ENCODE results near the gene DIS3L2. TPM values are rescaled to one million over a fixed set of nuclear protein-coding genes. Genes with fewer than 3 reads are reported as not detected.

The DIS3L2 gene
- total RNA-seq, 1 donor from 2014 or later: 17.0 TPM

GRCh38 chr2:232073026-232073425 is 111.5 kb downstream of the DIS3L2 start:
- no peak for DNase-seq
- intact Hi-C loops (cut with micrococcal nuclease): no loop called here
- no peaks in the 10 kb centered on the region for H3K36me3 ChIP-seq
- H3K27me3 ChIP-seq (ENCODE audit: low read depth): no peaks in the 10 kb centered on the region
- no peak overlapping the region for H3K4me3 ChIP-seq
- peaks cover 36% of the 10 kb centered on the region for H3K4me1 ChIP-seq
- no peak for TF ChIP-seq CTCF (IDR thresholded peaks at IDR 0.05; ENCODE audit: borderline replicate concordance)
- H3K27ac ChIP-seq (replicated peaks): no peak overlapping the region
- H3K9me3 ChIP-seq (replicated peaks): no peaks in the 10 kb centered on the region

DNA sequence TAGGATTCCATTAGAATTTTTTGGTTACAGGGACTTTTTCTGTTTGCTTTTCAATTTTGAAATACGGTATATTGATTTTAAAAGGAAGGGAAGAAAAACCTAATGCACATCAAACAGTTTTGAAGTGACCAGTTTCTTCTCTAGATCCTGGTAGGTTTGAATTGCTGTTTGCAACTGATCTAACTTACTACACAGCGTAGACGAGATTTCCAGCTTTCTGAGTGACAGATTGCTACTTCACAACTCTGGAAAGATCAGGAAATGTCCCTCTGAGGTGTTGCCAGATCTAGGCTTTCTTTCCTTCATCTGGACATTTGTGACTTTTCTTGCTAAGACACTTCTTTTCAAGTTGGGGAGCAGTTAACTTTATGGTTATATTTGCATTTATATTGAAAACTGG is 112.2 kb downstream of the DIS3L2 start:
- no peaks in the 10 kb centered on the region for H3K36me3 ChIP-seq
- no peak for TF ChIP-seq CTCF (IDR thresholded peaks at IDR 0.05; ENCODE audit: borderline replicate concordance)

GRCh38 chr2:232075080-232075479 is 113.6 kb downstream of the DIS3L2 start:
- no peaks in the 10 kb centered on the region for H3K36me3 ChIP-seq
- H3K4me3 ChIP-seq: no peak overlapping the region
- H3K9me3 ChIP-seq (replicated peaks): no peaks in the 10 kb centered on the region
- no peaks in the 10 kb centered on the region for H3K27me3 ChIP-seq (ENCODE audit: low read depth)
- H3K4me1 ChIP-seq: peaks cover 34% of the 10 kb centered on the region
- no peak for TF ChIP-seq CTCF (IDR thresholded peaks at IDR 0.05; ENCODE audit: borderline replicate concordance)
- no peak for DNase-seq
- H3K27ac ChIP-seq (replicated peaks): no peak overlapping the region
- intact Hi-C loops (cut with micrococcal nuclease): no loop called here

More for the DNA sequence above, 112.2 kb downstream of the DIS3L2 start:
- intact Hi-C loops (cut with micrococcal nuclease): no loop called here
- Histone ChIP-seq H3K27ac (replicated peaks) (no peak overlapping the region), H3K27me3 (ENCODE audit: low read depth) (no peaks in the 10 kb centered on the region), H3K4me3 (no peak overlapping the region), H3K4me1 (peaks cover 36% of the 10 kb centered on the region), H3K9me3 (replicated peaks) (no peaks in the 10 kb centered on the region)
- DNase-seq: no peak

- intact Hi-C loops (cut with micrococcal nuclease): no loop called here
- DNase-seq: no peak
Measured at GRCh38 chr2:232075859-232076258, 114.3 kb downstream of the DIS3L2 start.

GRCh38 chr2:232076272-232076671 is 114.8 kb downstream of the DIS3L2 start:
- intact Hi-C loops (cut with micrococcal nuclease): no loop called here
- DNase-seq: no peak
- no peaks in the 10 kb centered on the region for H3K36me3 ChIP-seq
- no peak for TF ChIP-seq CTCF (IDR thresholded peaks at IDR 0.05; ENCODE audit: borderline replicate concordance)
- H3K9me3 ChIP-seq (replicated peaks): no peaks in the 10 kb centered on the region
- H3K4me3 ChIP-seq: no peak overlapping the region
- H3K27me3 ChIP-seq (ENCODE audit: low read depth): no peaks in the 10 kb centered on the region
- H3K4me1 ChIP-seq: peaks cover 31% of the 10 kb centered on the region
- no peak overlapping the region for H3K27ac ChIP-seq (replicated peaks)

More at GRCh38 chr2:232075859-232076258, 114.3 kb downstream of the DIS3L2 start:
- Histone ChIP-seq H3K27me3 (ENCODE audit: low read depth) (no peaks in the 10 kb centered on the region), H3K4me3 (no peak overlapping the region), H3K36me3 (no peaks in the 10 kb centered on the region), H3K9me3 (replicated peaks) (no peaks in the 10 kb centered on the region), H3K4me1 (peaks cover 31% of the 10 kb centered on the region), H3K27ac (replicated peaks) (no peak overlapping the region)
- no peak for TF ChIP-seq CTCF (IDR thresholded peaks at IDR 0.05; ENCODE audit: borderline replicate concordance)

- intact Hi-C loops (cut with micrococcal nuclease): no loop called here
- Histone ChIP-seq H3K4me1 (peaks cover 31% of the 10 kb centered on the region), H3K36me3 (no peaks in the 10 kb centered on the region), H3K27me3 (ENCODE audit: low read depth) (no peaks in the 10 kb centered on the region), H3K27ac (replicated peaks) (no peak overlapping the region), H3K4me3 (no peak overlapping the region), H3K9me3 (replicated peaks) (no peaks in the 10 kb centered on the region)
- no peak for DNase-seq
- no peak for TF ChIP-seq CTCF (IDR thresholded peaks at IDR 0.05; ENCODE audit: borderline replicate concordance)
Measured at GRCh38 chr2:232076736-232077135, 115.2 kb downstream of the DIS3L2 start.

Data from left ventricle myocardium inferior (tissue), 1 donor.